Small intestine (tissue), 7 donors: ENCODE results near the gene COL4A2. TPM values are rescaled to one million over a fixed set of nuclear protein-coding genes. Genes with fewer than 3 reads are reported as not detected.

Experiments used
- DNase-seq, 2 donors: peaks; one replicate each; pipeline versions ENCODE4 v3.0.0 to v3.0.0-alpha.2; 2013
- FAIRE-seq: peaks from 2 replicates; lab custom pipeline; 2012; peaks lifted over from hg19 to GRCh38; lab: Jason Lieb, UNC
- H3K27ac ChIP-seq, 3 donors: one replicate each; pipeline ENCODE4 v1.5.1; 2013; ENCODE audit warnings: low read length in 2 of 3, mild to moderate bottlenecking in 2 of 3, control low read depth in 1 of 3, inconsistent platforms in 1 of 3, low read depth in 1 of 3, moderate library complexity in 1 of 3
- H3K27me3 ChIP-seq, 3 donors: one replicate each; pipeline ENCODE4 v1.6.1; 2013; ENCODE audit warnings: low read length in 3 of 3, inconsistent platforms in 1 of 3; ENCODE audit not compliant: control insufficient read depth in 3 of 3, insufficient read depth in 3 of 3
- H3K36me3 ChIP-seq, 3 donors: one replicate each; pipeline ENCODE4 v1.6.1; 2013; ENCODE audit warnings: low read length in 3 of 3, inconsistent platforms in 1 of 3, low read depth in 1 of 3, mild to moderate bottlenecking in 1 of 3, moderate library complexity in 1 of 3; ENCODE audit not compliant: control insufficient read depth in 3 of 3, insufficient read depth in 2 of 3
- H3K4me1 ChIP-seq, 3 donors: one replicate each; pipeline ENCODE4 v1.6.1; 2013; ENCODE audit warnings: low read length in 2 of 3, inconsistent platforms in 1 of 3, low read depth in 1 of 3, mild to moderate bottlenecking in 1 of 3, moderate library complexity in 1 of 3; ENCODE audit not compliant: control insufficient read depth in 3 of 3, insufficient read depth in 2 of 3
- H3K4me3 ChIP-seq, 3 donors: one replicate each; pipeline ENCODE4 v1.5.1; 2013; ENCODE audit warnings: low read length in 3 of 3, control low read depth in 1 of 3, inconsistent platforms in 1 of 3, low read depth in 1 of 3, mild to moderate bottlenecking in 1 of 3, moderate library complexity in 1 of 3
- H3K9me3 ChIP-seq, 2 donors: one replicate each; pipeline ENCODE4 v1.6.1; 2013; ENCODE audit warnings: low read depth in 1 of 2, low read length in 1 of 2; ENCODE audit not compliant: control insufficient read depth in 2 of 2, insufficient read depth in 1 of 2
- WGBS, 3 donors: extraction: QIAGEN DNeasy Blood & Tissue Kit; methylation state at CpG; one replicate each; pipeline ENCODE4 v1.1.7; 2013; 5-methylcytosine and 5-hydroxymethylcytosine counted together
- polyA plus RNA-seq, 4 donors: library from polyadenylated mRNA; stranded (reverse) in 3 of 4; unstranded in 1 of 4; fragments of 200-250 nt in 3 of 4; fragments of 120-200 nt in 1 of 4; gene quantifications; one replicate each; pipeline versions ENCODE4 v1.2.1 to v1.2.3, GENCODE V29; 2013
- donor health status: healthy with polysubstance abuse.
- donor health status: control.
- donor health status: control.
- donor health status: Bipolar disorder and iron deficiency.
- donor health status: healthy.

Gene COL4A2
- polyA plus RNA-seq, 4 donors, result 42.3 to 120 (median 64.6) TPM

DNA sequence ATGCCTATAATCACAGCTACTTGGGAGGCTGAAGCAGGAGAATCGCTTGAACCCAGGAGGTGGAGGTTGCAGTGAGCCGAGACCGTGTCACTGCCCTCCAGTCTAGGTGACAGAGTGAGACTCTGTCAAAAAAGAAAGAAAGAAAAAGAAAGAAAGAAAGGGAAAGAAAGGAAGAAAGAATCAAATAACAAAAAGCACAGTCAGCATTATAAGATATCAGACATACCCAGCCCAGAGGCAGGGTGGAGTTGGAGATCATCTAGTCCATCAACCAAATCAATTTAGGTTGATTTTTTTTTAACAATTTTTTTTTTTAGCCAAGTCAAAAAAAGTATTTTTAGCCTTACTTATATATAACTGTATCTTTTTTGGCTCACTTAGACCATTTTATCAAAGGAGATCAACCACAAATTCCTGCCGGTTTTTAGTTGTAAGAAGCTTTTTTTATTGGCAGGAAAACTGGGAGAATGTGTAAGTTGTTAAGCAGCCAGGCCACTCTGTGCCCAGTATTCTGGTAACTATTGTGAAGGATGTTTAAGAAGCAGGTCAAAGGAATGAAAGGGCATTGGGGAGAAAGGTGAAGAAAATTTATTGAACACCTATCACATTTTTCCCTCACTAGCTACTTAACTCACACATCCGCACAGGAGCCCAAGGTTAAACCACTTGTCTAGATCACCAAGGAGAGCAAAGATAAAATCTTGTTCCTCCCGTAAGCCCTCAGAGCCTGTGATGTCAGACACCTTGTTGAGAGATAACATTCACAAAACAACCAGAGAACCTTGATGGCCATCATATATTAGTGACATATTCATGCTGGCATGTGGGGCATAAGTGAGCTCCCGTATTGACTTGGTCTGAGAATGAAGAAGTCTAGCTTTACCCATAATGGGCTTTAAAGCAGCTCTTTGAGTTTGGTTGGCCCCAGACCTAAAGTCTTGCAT lies 91.8 kb downstream of the COL4A2 start:
- DNase-seq (no peak), FAIRE-seq (no peak)
- H3K27ac ChIP-seq, result peak overlapping the region in 2 of 3 donors; percentile 68 to 74
- 71 to 77% (median 73%) methylated on average over 7 of the region's 7 CpGs for WGBS, 3 donors
- no peak overlapping the region for H3K4me3 ChIP-seq
- peaks cover 0 to 6% (median 0%) of the 10 kb centered on the region in 3 donors for H3K36me3 ChIP-seq
- no peaks in the 10 kb centered on the region for H3K27me3 ChIP-seq
- no peaks in the 10 kb centered on the region for H3K9me3 ChIP-seq
- H3K4me1 ChIP-seq, result no peaks in the 10 kb centered on the region

- no peaks in the 10 kb centered on the region for H3K27me3 ChIP-seq
- no peak overlapping the region for H3K4me3 ChIP-seq
- no peak overlapping the region for H3K27ac ChIP-seq
Measured at GRCh38 chr13:110399801-110400200, 92.7 kb downstream of the COL4A2 start.

GRCh38 chr13:110400786-110401533 lies 93.9 kb downstream of the COL4A2 start:
- H3K27ac ChIP-seq, result peak overlapping the region in 1 of 3 donors; percentile 1

More at GRCh38 chr13:110399801-110400200, 92.7 kb downstream of the COL4A2 start:
- H3K36me3 ChIP-seq, result peaks cover 0 to 6% (median 0%) of the 10 kb centered on the region in 3 donors
- WGBS, 3 donors, result 70 to 80% (median 75%) methylated on average over 2 of the region's 2 CpGs
- H3K9me3 ChIP-seq, result no peaks in the 10 kb centered on the region
- DNase-seq (no peak), FAIRE-seq (no peak)
- no peaks in the 10 kb centered on the region for H3K4me1 ChIP-seq

DNA sequence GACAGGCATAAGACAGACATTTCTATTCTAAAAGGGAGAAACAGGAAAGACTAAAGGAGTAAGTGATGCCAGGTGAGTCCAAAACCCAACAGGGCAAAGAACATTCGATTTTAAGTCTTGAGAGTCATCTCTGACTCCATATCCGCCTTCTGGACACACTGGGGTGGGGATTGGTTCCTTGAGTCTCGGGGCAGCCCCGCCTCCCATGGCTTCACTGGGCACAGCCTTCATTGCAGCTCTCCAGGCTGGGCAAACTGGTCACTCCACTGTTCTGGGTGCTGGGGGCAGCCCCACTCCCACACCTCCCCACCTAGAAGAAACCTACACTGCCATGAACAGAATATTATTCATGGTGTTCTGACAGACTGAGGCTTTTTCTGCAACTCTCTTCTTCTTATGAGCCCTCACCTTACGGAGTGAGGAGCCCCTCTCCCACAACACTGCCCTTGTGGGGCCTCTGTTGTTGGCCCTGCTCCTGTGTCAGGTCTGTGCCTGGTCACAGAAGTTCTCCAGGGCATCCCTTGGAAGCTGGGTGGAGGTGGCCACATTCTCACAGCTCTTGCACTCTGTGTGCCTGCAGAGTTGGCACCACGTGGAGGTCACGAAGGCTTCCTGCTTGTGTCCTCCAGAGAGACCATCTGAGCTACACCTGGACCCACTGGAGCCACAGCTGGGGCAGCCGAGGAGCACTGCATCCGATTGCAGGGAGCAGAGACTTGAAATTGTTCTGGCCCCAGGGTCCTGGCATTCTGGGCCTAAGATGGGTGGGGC lies 95.4 kb downstream of the COL4A2 start:
- peaks cover 0 to 16% (median 0%) of the 10 kb centered on the region in 3 donors for H3K36me3 ChIP-seq
- peak overlapping the region in 1 of 3 donors; percentile 27 for H3K27ac ChIP-seq

More at GRCh38 chr13:110400786-110401533, 93.9 kb downstream of the COL4A2 start:
- DNase-seq (no peak), FAIRE-seq (no peak)
- H3K4me3 ChIP-seq, result no peak overlapping the region
- H3K9me3 ChIP-seq, result no peaks in the 10 kb centered on the region
- no peaks in the 10 kb centered on the region for H3K27me3 ChIP-seq
- H3K4me1 ChIP-seq, result no peaks in the 10 kb centered on the region
- H3K36me3 ChIP-seq, result peaks cover 0 to 6% (median 0%) of the 10 kb centered on the region in 3 donors
- WGBS, 3 donors, result 53 to 82% (median 71%) methylated on average over 3 of the region's 3 CpGs

DNA sequence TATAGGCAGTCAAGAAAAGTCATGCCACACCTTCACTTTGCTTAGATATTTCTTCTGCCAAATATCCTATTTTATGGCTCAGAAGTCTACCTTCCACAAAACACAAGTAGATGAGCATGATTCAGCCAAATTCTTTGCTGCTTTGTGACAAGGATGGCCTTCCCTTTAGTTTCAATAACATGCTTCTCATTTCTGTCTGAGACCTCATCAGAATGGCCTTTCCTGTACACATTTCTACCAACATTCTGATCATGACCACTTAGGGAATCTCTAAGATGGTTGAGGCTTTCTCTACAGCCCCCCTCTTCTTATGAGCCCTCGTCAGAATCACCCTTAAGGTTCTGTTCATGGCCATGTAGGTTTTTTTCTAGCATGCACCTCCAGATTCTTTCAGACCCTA lies 96.2 kb downstream of the COL4A2 start:
- no peak for DNase-seq
- WGBS, 3 donors, result 68 to 84% (median 82%) methylated on average over 1 of the region's 1 CpG
- Histone ChIP-seq H3K4me1 (no peaks in the 10 kb centered on the region), H3K4me3 (no peak overlapping the region), H3K27ac (no peak overlapping the region), H3K36me3 (peaks cover 0 to 24% (median 0%) of the 10 kb centered on the region in 3 donors), H3K9me3 (no peaks in the 10 kb centered on the region), H3K27me3 (no peaks in the 10 kb centered on the region)
- no peak for FAIRE-seq

More for the DNA sequence above, 95.4 kb downstream of the COL4A2 start:
- no peaks in the 10 kb centered on the region for H3K4me1 ChIP-seq
- DNase-seq (no peak), FAIRE-seq (no peak)
- WGBS, 3 donors, result 73 to 88% (median 74%) methylated on average over 9 of the region's 9 CpGs
- H3K27me3 ChIP-seq, result no peaks in the 10 kb centered on the region
- no peak overlapping the region for H3K4me3 ChIP-seq
- no peaks in the 10 kb centered on the region for H3K9me3 ChIP-seq

- Histone ChIP-seq H3K36me3 (peaks cover 0 to 26% (median 0%) of the 10 kb centered on the region in 3 donors), H3K4me1 (no peaks in the 10 kb centered on the region), H3K9me3 (no peaks in the 10 kb centered on the region), H3K27me3 (no peaks in the 10 kb centered on the region), H3K4me3 (no peak overlapping the region), H3K27ac (no peak overlapping the region)
- WGBS, 3 donors, result 64 to 69% (median 69%) methylated on average over 2 of the region's 2 CpGs
- DNase-seq (no peak), FAIRE-seq (no peak)
Measured at GRCh38 chr13:110403721-110404120, 96.6 kb downstream of the COL4A2 start.

- no peaks in the 10 kb centered on the region for H3K4me1 ChIP-seq
- no peak for FAIRE-seq
- peak overlapping the region in 1 of 3 donors; percentile 14 for H3K27ac ChIP-seq
Measured at GRCh38 chr13:110404321-110404720, 97.2 kb downstream of the COL4A2 start.

More at GRCh38 chr13:110404321-110404720, 97.2 kb downstream of the COL4A2 start:
- Histone ChIP-seq H3K9me3 (no peaks in the 10 kb centered on the region), H3K27me3 (no peaks in the 10 kb centered on the region), H3K36me3 (peaks cover 0 to 29% (median 0%) of the 10 kb centered on the region in 3 donors), H3K4me3 (no peak overlapping the region)
- no peak for DNase-seq
- WGBS, 3 donors, result 87 to 95% (median 89%) methylated on average over 4 of the region's 4 CpGs
